Stomach (tissue), 4 donors: ENCODE measurements around the gene PIMREG.

Experiments used
- CTCF ChIP-seq, 7 experiments: fragments of 450-650 bp in 4 of 7; fragments of 200-600 bp in 3 of 7; sonication (generic) in 3 of 7; IDR thresholded peaks; one replicate each; pipeline ENCODE4 v1.5.1; 2016 to 2019; ENCODE audit warnings: antibody characterized with exemption in 7 of 7, control low read depth in 2 of 7, mild to moderate bottlenecking in 1 of 7
- EP300 ChIP-seq: sonication (generic); formaldehyde crosslinking; IDR thresholded peaks from one replicate; pipeline ENCODE4 v1.6.1; 2017; ENCODE audit warnings: antibody characterized with exemption
- POLR2A ChIP-seq, 4 donors: fragments of 450-650 bp; IDR thresholded peaks; one replicate each; pipeline ENCODE4 v1.6.1; 2016; ENCODE audit warnings: antibody characterized with exemption in 4 of 4, control low read depth in 2 of 4, mild to moderate bottlenecking in 1 of 4, moderate library complexity in 1 of 4
- POLR2AphosphoS5 ChIP-seq, 3 donors: sonication (generic); formaldehyde crosslinking; IDR thresholded peaks; one replicate each; pipeline ENCODE4 v1.6.1; 2016; ENCODE audit warnings: antibody characterized with exemption in 3 of 3

- no peak for TF ChIP-seq CTCF (IDR thresholded peaks at IDR 0.05)
- TF ChIP-seq POLR2A (IDR thresholded peaks at IDR 0.05): no peak
- TF ChIP-seq POLR2AphosphoS5 (IDR thresholded peaks at IDR 0.05): no peak
- TF ChIP-seq EP300: no peak
Observed at GRCh38 chr17:6444571-6445335, 498 bp downstream of the PIMREG start.
